Measurements from ENCODE around the gene TRIM52.
"Not testable (repeated sequence)": the region's sequence is repeated elsewhere in the genome, so short reads cannot be mapped to it uniquely, and the experiment has no call there.

DNA sequence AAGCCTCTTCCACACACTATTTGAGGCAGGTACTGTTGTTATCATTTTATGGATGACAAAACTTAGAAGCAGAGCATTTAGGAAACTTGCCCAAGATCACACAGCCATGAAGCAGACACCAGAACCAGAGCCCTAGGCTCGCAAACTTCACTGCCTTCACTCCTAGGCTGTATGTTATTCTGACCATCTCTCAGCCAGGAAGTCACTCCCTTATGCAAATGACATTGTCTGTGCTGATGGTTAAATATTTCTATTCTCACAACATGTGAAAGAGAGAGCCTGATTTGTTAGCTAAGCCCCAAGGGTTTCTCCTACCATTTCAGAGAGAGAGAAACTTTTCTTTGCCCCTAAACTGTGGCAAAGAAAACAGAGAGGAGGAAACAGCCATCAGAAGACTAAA, 26.4 kb upstream of the TRIM52 start:
- TF ChIP-seq EZH2, EZH2phosphoT487 (IDR thresholded peaks at IDR 0.05): not testable (repeated sequence)
- TF ChIP-seq, protein P1, sequence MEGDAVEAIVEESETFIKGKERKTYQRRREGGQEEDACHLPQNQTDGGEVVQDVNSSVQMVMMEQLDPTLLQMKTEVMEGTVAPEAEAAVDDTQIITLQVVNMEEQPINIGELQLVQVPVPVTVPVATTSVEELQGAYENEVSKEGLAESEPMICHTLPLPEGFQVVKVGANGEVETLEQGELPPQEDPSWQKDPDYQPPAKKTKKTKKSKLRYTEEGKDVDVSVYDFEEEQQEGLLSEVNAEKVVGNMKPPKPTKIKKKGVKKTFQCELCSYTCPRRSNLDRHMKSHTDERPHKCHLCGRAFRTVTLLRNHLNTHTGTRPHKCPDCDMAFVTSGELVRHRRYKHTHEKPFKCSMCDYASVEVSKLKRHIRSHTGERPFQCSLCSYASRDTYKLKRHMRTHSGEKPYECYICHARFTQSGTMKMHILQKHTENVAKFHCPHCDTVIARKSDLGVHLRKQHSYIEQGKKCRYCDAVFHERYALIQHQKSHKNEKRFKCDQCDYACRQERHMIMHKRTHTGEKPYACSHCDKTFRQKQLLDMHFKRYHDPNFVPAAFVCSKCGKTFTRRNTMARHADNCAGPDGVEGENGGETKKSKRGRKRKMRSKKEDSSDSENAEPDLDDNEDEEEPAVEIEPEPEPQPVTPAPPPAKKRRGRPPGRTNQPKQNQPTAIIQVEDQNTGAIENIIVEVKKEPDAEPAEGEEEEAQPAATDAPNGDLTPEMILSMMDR (IDR thresholded peaks at IDR 0.05): not testable (repeated sequence)

Data from neural progenitor cell (in vitro differentiated cells).